HL-60/S4 treated with phorbol 12-myristate 13-acetate at 8.2 ng/mL for 4 days and 3 days (cell line): ENCODE measurements around the gene KIF5A.
"Not testable (repeated sequence)": the region's sequence is repeated elsewhere in the genome, so short reads cannot be mapped to it uniquely, and the experiment has no call there.

Experiments
- in situ Hi-C: fragments of 300-500 bp; cut with MboI; formaldehyde crosslinking; loops from 2 replicates; pipeline ENCODE4 v1.15.0; 2022; ENCODE audit warnings: low sequenced_read_pairs

Gene KIF5A

GRCh38 chr12:57549909-57550640 lies at the start of gene KIF5A:
KIF5A (plus strand) TSS chr12:57550044; CDS start chr12:57550272, 228 bp downstream.
- in situ Hi-C loops = no loop called here

- in situ Hi-C loops = no loop called here
Observed at GRCh38 chr12:57500213-57500612, 49.6 kb upstream of the KIF5A start.

- in situ Hi-C loops = not testable (repeated sequence)
Observed at GRCh38 chr12:57502311-57502969, 47.4 kb upstream of the KIF5A start.

GRCh38 chr12:57506541-57506940 lies 43.3 kb upstream of the KIF5A start:
- in situ Hi-C loops = not testable (repeated sequence)

- in situ Hi-C loops = not testable (repeated sequence)
Observed at GRCh38 chr12:57507796-57508195, 42.0 kb upstream of the KIF5A start.

GRCh38 chr12:57511161-57511560 lies 38.7 kb upstream of the KIF5A start:
- in situ Hi-C loops = no loop called here

- in situ Hi-C loops = no loop called here
Observed at GRCh38 chr12:57511588-57512325, 38.1 kb upstream of the KIF5A start.

- in situ Hi-C loops = no loop called here
Observed at GRCh38 chr12:57512665-57513064, 37.2 kb upstream of the KIF5A start.

GRCh38 chr12:57513266-57513665 lies 36.6 kb upstream of the KIF5A start:
- in situ Hi-C loops = no loop called here

GRCh38 chr12:57513677-57514076 lies 36.2 kb upstream of the KIF5A start:
- in situ Hi-C loops = not testable (repeated sequence)

- in situ Hi-C loops = not testable (repeated sequence)
Observed at GRCh38 chr12:57514246-57514645, 35.6 kb upstream of the KIF5A start.

GRCh38 chr12:57514720-57515407 lies 35.0 kb upstream of the KIF5A start:
- in situ Hi-C loops = no loop called here

GRCh38 chr12:57515408-57515933 lies 34.4 kb upstream of the KIF5A start:
- in situ Hi-C loops = no loop called here

- in situ Hi-C loops = no loop called here
Observed at GRCh38 chr12:57515934-57516541, 33.8 kb upstream of the KIF5A start.

GRCh38 chr12:57516617-57517153 lies 33.2 kb upstream of the KIF5A start:
- in situ Hi-C loops = no loop called here

- in situ Hi-C loops = no loop called here
Observed at GRCh38 chr12:57517187-57517586, 32.7 kb upstream of the KIF5A start.

GRCh38 chr12:57517718-57518117 lies 32.1 kb upstream of the KIF5A start:
- in situ Hi-C loops = not testable (repeated sequence)

GRCh38 chr12:57518176-57518919 lies 31.5 kb upstream of the KIF5A start:
- in situ Hi-C loops = no loop called here
